Kidney (tissue), 14 donors: ENCODE results near the gene ELAC2. TPM values are rescaled to one million over a fixed set of nuclear protein-coding genes. Genes with fewer than 3 reads are reported as not detected.

Experiments used
- DNase-seq, 5 donors: peaks; one replicate each; pipeline ENCODE4 v3.0.0-alpha.2; 2013 to 2020
- FAIRE-seq: peaks from 2 replicates; lab custom pipeline; 2012; peaks lifted over from hg19 to GRCh38; lab: Jason Lieb, UNC
- H3K27ac ChIP-seq, 2 donors: one replicate each; pipeline ENCODE4 v1.7.0; 2013; ENCODE audit warnings: low read depth in 2 of 2, low read length in 2 of 2, inconsistent platforms in 1 of 2
- H3K27me3 ChIP-seq: one replicate; pipeline ENCODE4 v1.7.1; 2013; ENCODE audit warnings: low read length, inconsistent platforms; ENCODE audit not compliant: control insufficient read depth, insufficient read depth
- H3K36me3 ChIP-seq, 3 donors: one replicate each; pipeline versions ENCODE4 v1.7.0 to v1.7.1; 2013; ENCODE audit warnings: low read length in 3 of 3, control low read depth in 1 of 3, inconsistent platforms in 1 of 3; ENCODE audit not compliant: insufficient read depth in 3 of 3, control insufficient read depth in 2 of 3
- H3K4me1 ChIP-seq, 3 donors: one replicate each; pipeline versions ENCODE4 v1.7.0 to v1.7.1; 2013; ENCODE audit warnings: low read length in 3 of 3, inconsistent platforms in 1 of 3, low read depth in 1 of 3; ENCODE audit not compliant: control insufficient read depth in 2 of 3, insufficient read depth in 2 of 3
- H3K4me3 ChIP-seq, 3 donors: one replicate each; pipeline versions ENCODE4 v1.7.0 to v1.8.1; 2013; ENCODE audit warnings: low read length in 3 of 3, control low read depth in 1 of 3, inconsistent platforms in 1 of 3
- H3K9ac ChIP-seq, 3 donors: one replicate each; pipeline versions ENCODE4 v1.7.0 to v1.7.1; 2013; ENCODE audit warnings: low read length in 3 of 3, control low read depth in 1 of 3, inconsistent platforms in 1 of 3
- H3K9me3 ChIP-seq, 3 donors: one replicate each; pipeline versions ENCODE4 v1.7.0 to v1.7.1; 2013; ENCODE audit warnings: low read length in 3 of 3, control low read depth in 1 of 3, inconsistent platforms in 1 of 3; ENCODE audit not compliant: control insufficient read depth in 2 of 3, insufficient read depth in 1 of 3
- CTCF ChIP-seq: IDR thresholded peaks from 3 replicates; pipeline ENCODE4 v1.5.1; 2012; ENCODE audit warnings: mild to moderate bottlenecking, moderate library complexity, borderline replicate concordance; ENCODE audit not compliant: insufficient read depth; ENCODE audit errors: extremely low read depth
- intact Hi-C: fragments of 100-400 bp; cut with DNase I; formaldehyde crosslinking; loops from one replicate; pipeline ENCODE4 v1.11.1; 2022
- polyA plus RNA-seq: library from polyadenylated mRNA; stranded (reverse); fragments of 350-450 nt; fragmentation: Illumina TruSeq; extraction: RNeasy Lipid Tissue Mini Kit (QIAGEN cat#74804); gene quantifications from one replicate; pipeline ENCODE4 v1.2.3, GENCODE V29; 2014; ENCODE audit warnings: low read depth, low replicate concordance; ENCODE audit not compliant: insufficient read depth
- total RNA-seq: library from RNA; stranded (reverse); fragmentation: NEBNext Ultra II Directional; extraction: Animal tissue kit (Norgen Biotek cat#: 25700); gene quantifications from one replicate; pipeline ENCODE4 v1.2.1, GENCODE V29; 2021
- donor health status: control.
- donor health status: control.
- donor health status: control.
- donor health status: control.
- donor health status: control.
- donor health status: DM: yes; HTN: yes; CAD: no.
- donor health status: Normal renal cell carcinoma (clear cell type).

ELAC2 gene
- total and polyA plus RNA-seq, 2 donors from 2014 or later: 29.7 to 57.4 TPM

- Histone ChIP-seq H3K9ac (no peak overlapping the region), H3K4me1 (peaks cover 0 to 17% (median 0%) of the 10 kb centered on the region in 3 donors), H3K4me3 (no peak overlapping the region), H3K9me3 (no peaks in the 10 kb centered on the region), H3K27ac (no peak overlapping the region), H3K36me3 (peaks cover 2 to 38% (median 26%) of the 10 kb centered on the region in 3 donors), H3K27me3 (no peaks in the 10 kb centered on the region)
- FAIRE-seq (no peak), DNase-seq (peak in 1 of 5 donors; percentile 33)
- no peak for TF ChIP-seq CTCF
- intact Hi-C loops: no loop called here
These were observed 27.6 kb downstream of the ELAC2 start for GRCh38 chr17:12990041-12990808.

GRCh38 chr17:12987120-12987519 lies 30.7 kb downstream of the ELAC2 start:
- TF ChIP-seq CTCF: no peak
- intact Hi-C loops: no loop called here
- peak in 2 of 5 donors; percentile 29 to 41 for DNase-seq

GRCh38 chr17:12985431-12986293 lies 32.2 kb downstream of the ELAC2 start:
- peak in 1 of 5 donors; percentile 43 for DNase-seq
- Histone ChIP-seq H3K9ac (no peak overlapping the region), H3K36me3 (peaks cover 0 to under 1% (median under 1%) of the 10 kb centered on the region in 3 donors), H3K27ac (peak overlapping the region; percentile 18 to 75), H3K9me3 (no peaks in the 10 kb centered on the region), H3K4me3 (no peak overlapping the region), H3K27me3 (no peaks in the 10 kb centered on the region), H3K4me1 (peaks cover 0 to 19% (median 4%) of the 10 kb centered on the region in 3 donors)
- intact Hi-C loops: no loop called here
- no peak for TF ChIP-seq CTCF
- FAIRE-seq: no peak

More at GRCh38 chr17:12987120-12987519, 30.7 kb downstream of the ELAC2 start:
- H3K9ac ChIP-seq: no peak overlapping the region
- peaks cover 0 to 11% (median 3%) of the 10 kb centered on the region in 3 donors for H3K36me3 ChIP-seq
- no peaks in the 10 kb centered on the region for H3K27me3 ChIP-seq
- H3K4me3 ChIP-seq: no peak overlapping the region
- H3K9me3 ChIP-seq: no peaks in the 10 kb centered on the region
- no peak overlapping the region for H3K27ac ChIP-seq
- no peak for FAIRE-seq
- peaks cover 0 to 19% (median 4%) of the 10 kb centered on the region in 3 donors for H3K4me1 ChIP-seq
